ENCODE results near the gene EHD1. TPM values are rescaled to one million over a fixed set of nuclear protein-coding genes. Genes with fewer than 3 reads are reported as not detected.

Gene EHD1
- polyA plus RNA-seq, 1 donor (not counting 4 experiments of a cell fraction or from before 2014, with no cell fraction given), result 73.9 TPM

DNA sequence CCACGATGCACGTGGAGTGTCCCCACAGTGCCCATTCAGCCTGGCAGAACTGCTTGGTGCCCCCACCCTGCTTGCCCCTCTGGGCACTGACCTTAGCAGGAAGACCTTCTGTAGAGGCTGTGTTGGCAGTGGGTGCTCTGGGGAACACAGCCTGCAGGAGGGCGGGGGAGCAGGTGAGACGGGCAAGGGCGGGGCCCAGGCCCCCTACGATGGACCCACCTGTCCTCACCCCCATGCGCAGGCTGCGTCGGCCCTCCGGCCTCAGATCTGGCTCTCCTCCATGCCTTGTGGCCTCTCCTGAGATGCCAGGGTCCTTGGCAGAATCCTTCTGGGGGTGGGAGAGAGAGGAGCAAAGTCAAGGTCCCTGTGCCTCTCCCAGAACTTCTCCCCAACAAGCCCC, 44.9 kb downstream of the EHD1 start:
- H3K79me2 ChIP-seq (ENCODE audit: control insufficient read depth, insufficient read depth, low read length), result no peaks in the 10 kb centered on the region
- H3K36me3 ChIP-seq (ENCODE audit: control insufficient read depth in 2 of 2, extremely low read depth in 1 of 2, insufficient read depth in 2 of 2, low read length in 2 of 2), result peaks cover 8 to 51% of the 10 kb centered on the region in 2 experiments
- H3K4me3 ChIP-seq (ENCODE audit: control insufficient read depth in 2 of 3, extremely low read depth in 1 of 3, insufficient read depth in 2 of 3, low read depth in 1 of 3, low read length in 3 of 3), result no peak overlapping the region
- H3K9me3 ChIP-seq (ENCODE audit: control insufficient read depth, low read depth, low read length), result no peaks in the 10 kb centered on the region
- dilution Hi-C loops (cut with MboI; ENCODE audit: extremely low pct_ligation_motif_present, low sequenced_read_pairs), result no loop called here
- no peak overlapping the region for H3K9ac ChIP-seq (ENCODE audit: control insufficient read depth, extremely low read depth, insufficient read depth, low read length)
- peaks cover 11% of the 10 kb centered on the region for H3K4me1 ChIP-seq (ENCODE audit: control insufficient read depth, extremely low read depth, insufficient read depth, low read length)
- H3K9me1 ChIP-seq (ENCODE audit: control insufficient read depth, extremely low read depth, insufficient read depth, low read length), result no peaks in the 10 kb centered on the region
- H3K27ac ChIP-seq (ENCODE audit: control insufficient read depth, insufficient read depth, low read length), result no peak overlapping the region
- DNase-seq (ENCODE audit: low read depth, low spot score) (no peak), FAIRE-seq (no peak)
- H3K4me2 ChIP-seq (ENCODE audit: control insufficient read depth, extremely low read depth, insufficient read depth, low read depth, low read length), result no peak overlapping the region
- no peaks in the 10 kb centered on the region for H4K20me1 ChIP-seq (ENCODE audit: control insufficient read depth, extremely low read depth, insufficient read depth, low read length)
- no peaks in the 10 kb centered on the region for H3K27me3 ChIP-seq (ENCODE audit: control insufficient read depth, extremely low read depth, insufficient read depth, low read length)
- TF ChIP-seq EZH2 (IDR thresholded peaks at IDR 0.05; ENCODE audit: low read length), result no peak
- TF ChIP-seq, protein P1, sequence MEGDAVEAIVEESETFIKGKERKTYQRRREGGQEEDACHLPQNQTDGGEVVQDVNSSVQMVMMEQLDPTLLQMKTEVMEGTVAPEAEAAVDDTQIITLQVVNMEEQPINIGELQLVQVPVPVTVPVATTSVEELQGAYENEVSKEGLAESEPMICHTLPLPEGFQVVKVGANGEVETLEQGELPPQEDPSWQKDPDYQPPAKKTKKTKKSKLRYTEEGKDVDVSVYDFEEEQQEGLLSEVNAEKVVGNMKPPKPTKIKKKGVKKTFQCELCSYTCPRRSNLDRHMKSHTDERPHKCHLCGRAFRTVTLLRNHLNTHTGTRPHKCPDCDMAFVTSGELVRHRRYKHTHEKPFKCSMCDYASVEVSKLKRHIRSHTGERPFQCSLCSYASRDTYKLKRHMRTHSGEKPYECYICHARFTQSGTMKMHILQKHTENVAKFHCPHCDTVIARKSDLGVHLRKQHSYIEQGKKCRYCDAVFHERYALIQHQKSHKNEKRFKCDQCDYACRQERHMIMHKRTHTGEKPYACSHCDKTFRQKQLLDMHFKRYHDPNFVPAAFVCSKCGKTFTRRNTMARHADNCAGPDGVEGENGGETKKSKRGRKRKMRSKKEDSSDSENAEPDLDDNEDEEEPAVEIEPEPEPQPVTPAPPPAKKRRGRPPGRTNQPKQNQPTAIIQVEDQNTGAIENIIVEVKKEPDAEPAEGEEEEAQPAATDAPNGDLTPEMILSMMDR (optimal IDR thresholded peaks at IDR 0.05 in 1 of 3, IDR thresholded peaks at IDR 0.05 in 1 of 3, conservative IDR thresholded peaks at IDR 0.05 in 1 of 3; ENCODE audit: extremely low read depth in 1 of 3, insufficient read depth in 2 of 3, low read length in 3 of 3), result no peak
- no peak overlapping the region for H2AFZ ChIP-seq (ENCODE audit: control insufficient read depth, low read length)

DNA sequence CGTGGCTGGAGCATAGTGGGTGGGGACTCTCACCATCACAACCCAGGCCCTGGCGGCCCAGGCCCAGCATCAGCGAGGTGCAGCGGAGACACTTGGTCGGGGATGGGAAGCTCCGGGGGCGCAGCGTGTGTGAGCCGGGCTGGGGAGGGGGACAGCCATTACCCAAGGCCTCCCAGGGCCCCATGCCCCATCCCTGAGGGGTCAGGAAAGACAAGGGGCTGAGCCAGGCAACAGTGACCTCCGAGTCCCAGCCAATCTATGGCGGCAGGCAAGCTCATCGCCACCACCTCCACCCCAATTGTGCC, 45.3 kb downstream of the EHD1 start:
- no peaks in the 10 kb centered on the region for H3K27me3 ChIP-seq (ENCODE audit: control insufficient read depth, extremely low read depth, insufficient read depth, low read length)
- peaks cover 8 to 48% of the 10 kb centered on the region in 2 experiments for H3K36me3 ChIP-seq (ENCODE audit: control insufficient read depth in 2 of 2, extremely low read depth in 1 of 2, insufficient read depth in 2 of 2, low read length in 2 of 2)
- H2AFZ ChIP-seq (ENCODE audit: control insufficient read depth, low read length), result no peak overlapping the region
- H3K4me2 ChIP-seq (ENCODE audit: control insufficient read depth, extremely low read depth, insufficient read depth, low read depth, low read length), result no peak overlapping the region
- H3K79me2 ChIP-seq (ENCODE audit: control insufficient read depth, insufficient read depth, low read length), result no peaks in the 10 kb centered on the region
- H3K9ac ChIP-seq (ENCODE audit: control insufficient read depth, extremely low read depth, insufficient read depth, low read length), result no peak overlapping the region
- peaks cover 11% of the 10 kb centered on the region for H3K4me1 ChIP-seq (ENCODE audit: control insufficient read depth, extremely low read depth, insufficient read depth, low read length)
- H3K9me1 ChIP-seq (ENCODE audit: control insufficient read depth, extremely low read depth, insufficient read depth, low read length), result no peaks in the 10 kb centered on the region
- H4K20me1 ChIP-seq (ENCODE audit: control insufficient read depth, extremely low read depth, insufficient read depth, low read length), result no peaks in the 10 kb centered on the region
- no peaks in the 10 kb centered on the region for H3K9me3 ChIP-seq (ENCODE audit: control insufficient read depth, low read depth, low read length)
- dilution Hi-C loops (cut with MboI; ENCODE audit: extremely low pct_ligation_motif_present, low sequenced_read_pairs), result no loop called here
- no peak overlapping the region for H3K27ac ChIP-seq (ENCODE audit: control insufficient read depth, insufficient read depth, low read length)
- FAIRE-seq (no peak), DNase-seq (ENCODE audit: low read depth, low spot score) (no peak)
- no peak overlapping the region for H3K4me3 ChIP-seq (ENCODE audit: control insufficient read depth in 2 of 3, extremely low read depth in 1 of 3, insufficient read depth in 2 of 3, low read depth in 1 of 3, low read length in 3 of 3)
- no peak for TF ChIP-seq EZH2 (IDR thresholded peaks at IDR 0.05; ENCODE audit: low read length)
- TF ChIP-seq, protein P1 (optimal IDR thresholded peaks at IDR 0.05 in 1 of 3, IDR thresholded peaks at IDR 0.05 in 1 of 3, conservative IDR thresholded peaks at IDR 0.05 in 1 of 3; ENCODE audit: extremely low read depth in 1 of 3, insufficient read depth in 2 of 3, low read length in 3 of 3), result no peak
